Measurements from ENCODE around the gene RPS19BP1. TPM values are rescaled to one million over a fixed set of nuclear protein-coding genes. Genes with fewer than 3 reads are reported as not detected.
A peak's percentile ranks its signal among the peaks of the same experiment; 100 is the strongest.

Gene RPS19BP1
- total and polyA plus RNA-seq, 2 of the 8 experiments (the other 6 are each of a cell fraction or from before 2014, with no cell fraction given) = 77.9 to 97.9 TPM

GRCh38 chr22:39570226-39570625 is 37.7 kb upstream of the RPS19BP1 start:
- Histone ChIP-seq H2BK20ac (ENCODE audit: low read length) (no peak overlapping the region), H3K79me2 (ENCODE audit: control insufficient read depth in 1 of 2, insufficient read depth in 2 of 2, low read length in 2 of 2) (no peaks in the 10 kb centered on the region), H3K18ac (ENCODE audit: extremely low read depth, low read length) (no peak overlapping the region), H3K4me3 (ENCODE audit: extremely low read depth in 1 of 4, insufficient read depth in 2 of 4, low read depth in 3 of 4, low read length in 4 of 4) (no peak overlapping the region), H3K9ac (replicated peaks in 1 of 4; ENCODE audit: extremely low read depth in 1 of 4, low read depth in 3 of 4, low read length in 3 of 4) (no peak overlapping the region), H3K27ac (ENCODE audit: low read depth, low read length) (no peak overlapping the region), H4K20me1 (replicated peaks in 1 of 2; ENCODE audit: control insufficient read depth in 1 of 2, insufficient read depth in 2 of 2, low read length in 2 of 2) (peaks cover 0 to 7% of the 10 kb centered on the region in 2 experiments), H3K23me2 (ENCODE audit: low read depth, low read length) (peaks cover 9% of the 10 kb centered on the region; the same call in 1 of the 2 replicates), H2BK15ac (ENCODE audit: low read length) (no peak overlapping the region), H3K4me2 (ENCODE audit: insufficient read depth in 1 of 2, low read depth in 2 of 2, low read length in 2 of 2) (no peak overlapping the region), H4K91ac (replicated peaks; ENCODE audit: insufficient read length, low read length) (no peak overlapping the region), H2BK120ac (replicated peaks; ENCODE audit: low read depth, low read length) (no peak overlapping the region), H2BK5ac (ENCODE audit: low read depth, low read length) (no peak overlapping the region), H2BK12ac (ENCODE audit: low read depth, low read length) (no peak overlapping the region), H3K4me1 (replicated peaks in 1 of 4; ENCODE audit: control insufficient read depth in 3 of 4, insufficient read depth in 4 of 4, low read length in 3 of 4) (0 out of 7 replicates have a peak, but pooled peaks cover 0 to 4% (median 0%) of the 10 kb centered on the region in 4 experiments), H3K56ac (replicated peaks; ENCODE audit: insufficient read length, low read depth, low read length) (no peak overlapping the region), H3K4ac (replicated peaks; ENCODE audit: insufficient read length, low read depth, low read length) (no peak overlapping the region), H3K79me1 (ENCODE audit: low read depth, low read length) (no peaks in the 10 kb centered on the region), H2AK5ac (ENCODE audit: low read depth, low read length) (no peak overlapping the region), H4K8ac (ENCODE audit: extremely low read depth, insufficient read depth, low read length) (no peak overlapping the region), H2AFZ (ENCODE audit: low read length) (no peak overlapping the region), H3K9me3 (ENCODE audit: insufficient read depth in 2 of 2, low read depth in 1 of 2, low read length in 1 of 2) (peaks cover 0 to 3% of the 10 kb centered on the region in 2 experiments; a peak in 1 of 4 replicates), H4K5ac (ENCODE audit: insufficient read length, low read depth, low read length) (no peak overlapping the region), H3K14ac (ENCODE audit: insufficient read length) (no peak overlapping the region), H3K23ac (ENCODE audit: insufficient read length) (no peak overlapping the region), H3K27me3 (replicated peaks in 1 of 4; ENCODE audit: control insufficient read depth in 3 of 4, extremely low read depth in 1 of 4, insufficient read depth in 3 of 4, low read length in 3 of 4) (no peaks in the 10 kb centered on the region; a peak in 1 of 7 replicates), H3K36me3 (ENCODE audit: control insufficient read depth in 2 of 4, insufficient read depth in 4 of 4, low read length in 3 of 4) (no peaks in the 10 kb centered on the region)
- POLR2A ChIA-PET (ENCODE audit: partially characterized antibody) = no interaction called here
- TF ChIP-seq MAX (IDR thresholded peaks at IDR 0.05) = no peak
- 0 out of 2 replicates have a peak, but pooled peaks have one; percentile 16 for TF ChIP-seq CEBPB (IDR thresholded peaks at IDR 0.05; ENCODE audit: low read depth, low read length)
- FAIRE-seq = no peak
- CTCF ChIA-PET (ENCODE audit: partially characterized antibody) = interaction anchor here (0.7 to 9.0 kb wide), 2 partner anchors 10 to 383 kb away, joined by 3 to 47 read pairs; no protein-coding TSS in a partner anchor
- WGBS, 2 experiments (ENCODE audit: extremely low coverage in 1 of 2, insufficient coverage in 1 of 2, insufficient read length in 1 of 2, insufficient replicate concordance in 2 of 2, low coverage in 1 of 2, low lambda C conversion rate in 2 of 2, missing lambda C conversion rate in 1 of 2) = 82% methylated on average over 2 of the region's 3 CpGs; no CpG with 5 or more reads in 1 of the 2 experiments
- DNase-seq (ENCODE audit: low read depth in 1 of 2, low spot score in 2 of 2) = no peak
